ENCODE results near the gene MPP3.
"Not testable (repeated sequence)": the region's sequence is repeated elsewhere in the genome, so short reads cannot be mapped to it uniquely, and the experiment has no call there.

DNA sequence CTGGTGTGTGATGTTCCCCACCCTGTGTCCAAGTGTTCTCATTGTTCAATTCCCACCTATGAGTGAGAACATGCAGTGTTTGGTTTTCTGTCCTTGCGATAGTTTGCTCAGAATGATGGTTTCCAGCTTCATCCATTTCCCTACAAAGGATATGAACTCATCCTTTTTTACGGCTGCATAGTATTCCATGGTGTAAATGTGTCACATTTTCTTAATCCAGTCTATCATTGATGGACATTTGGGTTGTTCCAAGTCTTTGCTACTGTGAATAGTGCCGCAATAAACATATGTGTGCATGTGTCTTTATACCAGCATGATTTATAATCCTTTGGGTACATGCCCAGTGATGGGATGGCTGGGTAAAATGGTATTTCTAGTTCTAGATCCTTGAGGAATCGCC, 40.3 kb downstream of the MPP3 start:
- not testable (repeated sequence) for TF ChIP-seq ZNF416 (CRISPR knock-in tag; IDR thresholded peaks at IDR 0.05)
- TF ChIP-seq, protein P1, sequence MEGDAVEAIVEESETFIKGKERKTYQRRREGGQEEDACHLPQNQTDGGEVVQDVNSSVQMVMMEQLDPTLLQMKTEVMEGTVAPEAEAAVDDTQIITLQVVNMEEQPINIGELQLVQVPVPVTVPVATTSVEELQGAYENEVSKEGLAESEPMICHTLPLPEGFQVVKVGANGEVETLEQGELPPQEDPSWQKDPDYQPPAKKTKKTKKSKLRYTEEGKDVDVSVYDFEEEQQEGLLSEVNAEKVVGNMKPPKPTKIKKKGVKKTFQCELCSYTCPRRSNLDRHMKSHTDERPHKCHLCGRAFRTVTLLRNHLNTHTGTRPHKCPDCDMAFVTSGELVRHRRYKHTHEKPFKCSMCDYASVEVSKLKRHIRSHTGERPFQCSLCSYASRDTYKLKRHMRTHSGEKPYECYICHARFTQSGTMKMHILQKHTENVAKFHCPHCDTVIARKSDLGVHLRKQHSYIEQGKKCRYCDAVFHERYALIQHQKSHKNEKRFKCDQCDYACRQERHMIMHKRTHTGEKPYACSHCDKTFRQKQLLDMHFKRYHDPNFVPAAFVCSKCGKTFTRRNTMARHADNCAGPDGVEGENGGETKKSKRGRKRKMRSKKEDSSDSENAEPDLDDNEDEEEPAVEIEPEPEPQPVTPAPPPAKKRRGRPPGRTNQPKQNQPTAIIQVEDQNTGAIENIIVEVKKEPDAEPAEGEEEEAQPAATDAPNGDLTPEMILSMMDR (IDR thresholded peaks at IDR 0.05): not testable (repeated sequence)
